NCI-H2196 treated with DMSO at 0.1 percent for 48 hours (cell line): ENCODE data around the gene ATAD1.
"Not testable (repeated sequence)": the region's sequence is repeated elsewhere in the genome, so short reads cannot be mapped to it uniquely, and the experiment has no call there.

Source experiments
- DNase-seq: peaks from one replicate; lab custom pipeline; 2025; ENCODE audit not compliant: unreplicated experiment; lab: John Stamatoyannopoulos, UW

ATAD1 gene

DNA sequence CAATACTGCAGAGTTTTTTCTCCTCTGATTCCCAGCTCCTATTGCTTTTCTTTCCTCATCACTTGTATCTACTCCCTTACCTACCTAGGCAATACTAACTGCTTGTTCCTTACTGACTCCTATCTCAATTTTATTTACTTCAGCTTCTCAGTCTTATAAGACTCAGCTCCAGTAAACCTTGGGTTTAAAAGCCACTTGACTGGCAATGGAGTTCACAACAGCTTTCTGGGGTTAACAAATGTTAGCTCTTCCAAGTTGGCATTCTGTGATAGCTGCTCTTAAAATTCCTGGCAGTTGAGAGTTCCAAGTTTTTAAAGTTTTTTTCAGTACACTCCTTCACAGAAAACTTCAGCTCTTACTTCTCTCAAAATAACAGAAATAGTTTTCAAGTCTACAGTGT is 14.2 kb downstream of the ATAD1 start:
- no peak for DNase-seq

GRCh38 chr10:87803328-87803727 is 14.7 kb downstream of the ATAD1 start:
- DNase-seq: no peak

- DNase-seq: not testable (repeated sequence)
Observed at GRCh38 chr10:87801813-87802435, 16.1 kb downstream of the ATAD1 start.

DNA sequence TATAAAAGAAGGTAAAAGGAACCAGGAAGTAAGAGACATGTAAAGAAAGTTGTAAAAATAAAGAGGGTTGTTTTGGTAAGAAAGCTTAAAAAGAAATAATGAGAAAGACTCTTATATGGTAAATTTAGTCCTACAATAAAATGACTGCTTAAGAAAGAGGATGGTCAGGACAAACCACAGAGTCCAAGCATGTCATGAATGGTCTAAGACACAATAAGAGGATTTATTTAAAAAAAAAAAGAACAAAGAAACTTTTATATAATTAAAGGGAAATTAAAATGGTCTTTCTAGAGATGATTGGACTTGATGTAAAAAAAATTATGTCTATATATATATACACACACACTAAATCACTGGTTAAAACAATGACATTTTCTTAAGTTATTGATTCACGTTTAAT is 18.2 kb downstream of the ATAD1 start:
- DNase-seq: no peak

GRCh38 chr10:87798082-87798481 is 19.9 kb downstream of the ATAD1 start:
- no peak for DNase-seq

DNA sequence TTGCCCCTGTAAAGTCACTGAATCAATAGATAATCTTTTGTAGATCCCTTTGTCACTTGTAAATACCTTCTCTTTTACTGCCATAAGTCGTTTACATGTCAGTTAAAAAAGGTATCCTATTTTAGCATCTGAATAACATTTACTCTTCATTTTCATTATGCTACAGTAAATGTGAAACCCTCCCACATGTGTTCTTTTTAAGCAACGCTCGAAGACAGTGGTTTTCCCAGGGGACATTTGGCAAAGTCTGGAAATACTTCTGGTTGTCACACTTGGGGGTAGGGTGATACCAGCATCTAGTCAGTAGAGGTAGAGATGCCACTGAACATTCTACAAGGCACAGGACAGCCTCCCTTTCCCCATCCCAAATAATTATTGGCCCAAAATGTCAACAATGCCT is 23.7 kb downstream of the ATAD1 start:
- no peak for DNase-seq

- no peak for DNase-seq
Observed at GRCh38 chr10:87790185-87790584, 27.8 kb downstream of the ATAD1 start.

DNA sequence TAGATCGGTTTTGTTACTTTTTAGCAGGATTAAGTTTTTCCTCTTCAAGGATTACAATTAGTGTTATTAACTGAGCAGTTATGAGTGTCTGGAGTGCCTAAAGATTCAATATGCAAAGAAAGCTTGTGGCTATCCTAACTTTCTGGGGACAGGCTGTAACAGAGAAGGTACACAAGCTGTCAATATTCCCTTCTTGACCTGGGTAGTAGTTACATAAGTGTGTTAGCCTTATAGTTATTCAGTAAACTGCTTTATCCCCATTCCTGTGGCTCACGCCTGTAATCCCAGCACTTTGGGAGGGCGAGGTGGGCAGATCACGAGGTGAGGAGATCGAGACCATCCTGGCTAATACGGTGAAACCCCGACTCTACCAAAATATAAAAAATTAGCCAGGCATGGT is 31.6 kb downstream of the ATAD1 start:
- no peak for DNase-seq

DNA sequence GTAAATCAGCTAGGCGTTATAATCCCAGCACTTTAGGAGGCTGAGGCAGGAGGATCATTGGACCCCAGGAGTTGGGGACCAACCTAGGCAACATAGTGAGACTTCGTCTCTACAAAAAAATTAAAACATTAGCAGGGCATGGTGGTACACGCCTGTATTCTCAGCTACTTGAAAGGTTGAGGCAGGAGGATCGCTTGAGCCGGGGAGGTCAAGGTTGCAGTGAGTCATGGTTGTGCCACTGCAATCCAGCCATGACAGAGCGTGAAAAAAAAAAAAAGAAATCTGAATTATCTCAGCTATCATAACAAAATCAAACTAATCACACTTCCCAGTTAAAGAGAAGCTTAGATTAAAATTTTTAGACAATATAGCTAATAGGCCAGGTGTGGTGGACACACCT is 35.3 kb downstream of the ATAD1 start:
- DNase-seq: no peak

DNA sequence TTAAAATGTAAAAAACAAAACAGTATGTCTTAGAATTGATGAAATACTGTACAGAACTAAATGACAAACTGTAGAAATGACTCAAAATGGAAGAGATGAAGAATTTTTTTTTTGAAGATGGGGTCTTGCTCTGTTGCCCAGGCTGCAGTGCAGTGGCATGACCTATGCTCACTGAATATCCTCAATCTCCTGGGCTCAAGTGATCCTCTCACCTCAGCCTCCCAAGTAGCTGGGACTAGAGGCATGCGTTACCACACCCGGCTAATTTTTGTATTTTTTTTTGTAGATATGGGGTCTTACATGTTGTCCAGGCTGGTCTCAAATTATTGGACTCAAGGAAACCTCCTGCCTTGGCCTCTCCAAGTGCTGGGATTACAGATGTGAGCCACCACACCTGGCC is 36.5 kb downstream of the ATAD1 start:
- no peak for DNase-seq

GRCh38 chr10:87776328-87776727 is 41.7 kb downstream of the ATAD1 start:
- no peak for DNase-seq

GRCh38 chr10:87775766-87776165 is 42.3 kb downstream of the ATAD1 start:
- no peak for DNase-seq

DNA sequence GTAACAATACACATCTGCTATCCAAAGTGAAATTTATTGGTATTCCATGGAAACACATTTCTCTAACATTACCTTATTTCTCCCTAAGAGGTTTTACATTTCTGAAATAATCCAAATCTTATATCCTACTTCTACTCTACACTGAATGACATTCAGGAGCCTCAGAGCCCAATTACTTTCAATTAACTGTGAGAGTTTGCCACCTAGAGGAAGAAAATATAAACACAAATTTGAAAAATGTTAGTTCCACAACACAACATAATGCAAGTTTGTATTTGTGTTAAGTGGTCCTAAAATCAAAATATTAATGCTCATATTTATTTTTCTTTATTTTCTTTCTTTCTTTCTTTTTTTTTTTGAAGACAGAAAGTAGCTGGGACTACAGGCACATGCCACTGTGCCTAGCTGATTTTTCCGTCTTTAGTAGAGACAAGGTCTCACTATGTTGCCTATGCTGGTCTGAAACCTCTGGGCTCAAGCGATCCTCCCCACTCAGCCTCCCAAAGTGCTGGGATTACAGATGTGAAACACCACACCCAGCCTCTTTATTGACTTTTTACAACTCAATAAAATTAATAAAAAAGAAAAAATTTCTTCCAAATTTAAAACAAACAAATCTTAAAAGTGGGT is 46.0 kb downstream of the ATAD1 start:
- no peak for DNase-seq

DNA sequence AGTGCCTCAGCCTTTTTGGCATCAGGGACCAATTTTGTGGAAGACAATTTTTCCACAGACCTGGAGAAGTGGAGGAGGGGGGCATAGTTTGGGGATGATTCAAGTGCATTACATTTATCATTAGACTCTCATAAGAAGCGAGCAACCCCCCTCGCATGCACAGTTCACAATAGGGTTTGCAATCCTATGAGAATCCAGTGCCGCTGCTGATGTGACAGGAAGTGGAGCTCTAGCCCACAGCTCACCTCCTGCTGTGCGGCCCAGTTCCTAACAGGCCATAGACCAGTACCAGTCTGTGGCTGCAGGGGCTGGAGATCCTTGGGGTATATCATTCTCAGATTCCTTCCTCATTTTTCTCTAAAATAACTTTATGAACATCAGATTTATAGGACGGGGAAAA is 50.8 kb downstream of the ATAD1 start:
- DNase-seq: no peak

DNA sequence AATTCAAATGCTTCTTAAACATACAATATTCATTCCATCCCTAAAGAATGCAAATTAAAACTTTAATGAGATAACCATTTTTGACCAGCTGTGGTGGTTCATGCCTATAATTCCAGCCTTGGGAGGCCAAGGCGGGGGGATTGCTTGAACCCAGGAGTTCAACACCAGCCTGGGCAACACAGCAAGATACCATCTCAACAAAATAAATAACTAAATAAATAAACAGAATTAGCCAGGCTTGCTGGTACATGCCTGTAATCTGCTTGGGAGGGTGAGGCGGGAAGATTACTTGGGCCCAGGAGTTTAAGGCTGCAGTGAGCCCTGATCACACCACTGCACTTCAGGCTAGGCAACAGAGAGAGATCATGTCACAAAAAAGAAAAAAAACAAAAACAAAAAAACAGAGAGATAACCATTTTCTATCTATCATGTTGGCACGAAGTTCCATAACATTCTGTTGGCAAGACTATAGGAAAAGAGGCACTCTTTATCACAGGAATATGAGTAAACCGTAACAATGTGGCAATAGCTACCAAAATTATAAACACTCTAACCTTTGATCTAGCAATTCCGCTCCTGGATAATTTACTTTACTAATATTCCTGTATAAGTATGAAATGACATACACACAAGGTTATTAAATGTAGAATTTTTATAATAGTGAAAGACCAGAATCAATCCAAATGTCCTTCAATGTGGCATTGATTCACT is 52.2 kb downstream of the ATAD1 start:
- no peak for DNase-seq

GRCh38 chr10:87764072-87764934 is 53.7 kb downstream of the ATAD1 start:
- DNase-seq: no peak

GRCh38 chr10:87763086-87763861 is 54.8 kb downstream of the ATAD1 start:
- DNase-seq: no peak

- no peak for DNase-seq
Observed at GRCh38 chr10:87761892-87762291, 56.1 kb downstream of the ATAD1 start.

DNA sequence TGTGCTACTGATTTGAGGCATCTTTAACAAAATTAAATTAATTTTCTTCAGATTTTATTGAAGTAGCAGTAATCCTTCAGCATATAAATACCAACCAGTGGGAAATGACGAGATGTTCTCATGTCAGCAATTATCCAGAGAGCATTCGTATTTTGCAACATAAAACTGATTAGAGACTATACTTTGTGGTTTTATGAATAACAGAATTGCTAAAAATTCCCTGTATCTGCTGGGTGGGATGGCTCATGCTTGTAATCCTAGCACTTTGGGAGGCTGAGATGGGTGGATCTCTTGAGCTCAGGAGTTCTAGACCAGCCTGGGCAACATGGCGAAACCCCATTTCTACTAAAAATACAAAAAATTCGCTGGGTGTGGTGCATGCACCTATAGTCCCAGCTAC is 56.9 kb downstream of the ATAD1 start:
- no peak for DNase-seq

DNA sequence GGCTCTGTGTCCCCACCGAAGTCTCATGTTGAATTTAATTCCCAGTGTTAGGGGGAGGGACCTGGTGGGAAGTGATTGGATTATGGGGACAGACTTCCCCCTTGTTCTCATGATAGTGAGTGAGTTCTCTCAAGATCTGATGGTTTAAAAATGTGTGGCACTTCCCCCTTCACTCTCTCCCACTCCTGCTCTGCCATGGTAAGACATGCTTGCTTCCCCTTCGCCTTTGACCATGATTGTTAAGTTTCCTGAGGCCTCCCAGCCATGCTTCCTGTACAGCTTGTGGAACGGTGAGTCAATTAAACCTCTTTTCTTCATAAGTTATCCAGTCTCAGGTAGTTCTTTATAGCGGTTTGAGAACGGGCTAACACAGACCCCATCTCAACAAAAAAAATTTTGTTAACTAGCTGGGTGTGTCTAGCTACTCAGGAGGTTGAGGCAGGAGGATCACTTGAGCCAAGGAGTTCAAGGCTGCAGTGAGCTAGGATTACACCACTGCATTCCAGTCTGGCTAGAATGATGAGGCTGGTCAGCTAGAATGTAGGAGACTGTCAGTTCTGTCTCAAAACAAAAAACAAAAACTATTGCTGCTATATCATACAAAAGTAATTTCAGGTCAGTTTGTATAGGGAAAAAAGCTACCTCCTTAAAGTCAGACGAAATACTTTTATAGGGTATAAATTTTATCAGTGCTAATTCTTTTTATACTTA is 57.7 kb downstream of the ATAD1 start:
- no peak for DNase-seq
